Right lobe of liver (tissue), 4 donors: ENCODE measurements around the gene RNASE9.
"Not testable (repeated sequence)": the region's sequence is repeated elsewhere in the genome, so short reads cannot be mapped to it uniquely, and the experiment has no call there.

Experiments
- POLR2A ChIP-seq: fragments of 450-650 bp; IDR thresholded peaks from one replicate; pipeline ENCODE4 v1.6.1; 2017; ENCODE audit warnings: antibody characterized with exemption, mild to moderate bottlenecking
- TF ChIP-seq, protein P1 (sequence below), 4 donors: fragments of 200-600 bp in 3 of 4; fragments of 450-650 bp in 1 of 4; IDR thresholded peaks; one replicate each; pipeline versions ENCODE4 v1.5.1 to v1.8.0; 2016 to 2022; ENCODE audit warnings: antibody characterized with exemption in 4 of 4, mild to moderate bottlenecking in 2 of 4
- donor health status: DM: no; HTN: no; CAD: no.
- donor health status: DM: no; HTN: no; CAD: no.
- donor health status: DM: no; HTN: yes; CAD: no.

DNA sequence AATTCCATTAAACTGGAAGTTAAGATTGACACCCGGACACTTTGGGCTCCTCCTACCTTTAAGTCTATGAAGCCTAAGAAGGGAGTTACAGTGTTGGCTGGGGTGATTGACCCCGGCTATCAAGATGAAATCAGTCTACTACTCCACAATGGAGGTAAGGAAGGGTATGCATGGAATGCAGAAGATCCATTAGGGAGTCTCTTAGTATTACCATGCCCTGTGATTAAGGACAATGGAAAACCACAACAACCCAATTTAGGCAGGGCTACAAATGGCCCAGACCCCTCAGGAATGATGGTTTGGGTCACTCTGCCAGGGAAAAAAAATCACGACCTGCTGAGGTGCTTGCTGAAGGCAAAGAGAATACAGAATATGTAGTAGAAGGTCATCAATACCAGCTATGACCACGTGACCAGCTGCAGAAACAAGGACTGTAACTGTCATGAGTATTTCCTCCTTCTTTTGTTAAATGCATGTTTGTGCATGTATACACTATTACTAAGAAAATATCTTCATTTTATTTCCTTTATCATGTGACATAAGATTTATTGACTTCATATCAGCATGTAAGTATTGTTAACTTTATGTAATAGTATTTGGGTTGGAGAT is 11.6 kb upstream of the RNASE9 start:
- TF ChIP-seq, protein P1, sequence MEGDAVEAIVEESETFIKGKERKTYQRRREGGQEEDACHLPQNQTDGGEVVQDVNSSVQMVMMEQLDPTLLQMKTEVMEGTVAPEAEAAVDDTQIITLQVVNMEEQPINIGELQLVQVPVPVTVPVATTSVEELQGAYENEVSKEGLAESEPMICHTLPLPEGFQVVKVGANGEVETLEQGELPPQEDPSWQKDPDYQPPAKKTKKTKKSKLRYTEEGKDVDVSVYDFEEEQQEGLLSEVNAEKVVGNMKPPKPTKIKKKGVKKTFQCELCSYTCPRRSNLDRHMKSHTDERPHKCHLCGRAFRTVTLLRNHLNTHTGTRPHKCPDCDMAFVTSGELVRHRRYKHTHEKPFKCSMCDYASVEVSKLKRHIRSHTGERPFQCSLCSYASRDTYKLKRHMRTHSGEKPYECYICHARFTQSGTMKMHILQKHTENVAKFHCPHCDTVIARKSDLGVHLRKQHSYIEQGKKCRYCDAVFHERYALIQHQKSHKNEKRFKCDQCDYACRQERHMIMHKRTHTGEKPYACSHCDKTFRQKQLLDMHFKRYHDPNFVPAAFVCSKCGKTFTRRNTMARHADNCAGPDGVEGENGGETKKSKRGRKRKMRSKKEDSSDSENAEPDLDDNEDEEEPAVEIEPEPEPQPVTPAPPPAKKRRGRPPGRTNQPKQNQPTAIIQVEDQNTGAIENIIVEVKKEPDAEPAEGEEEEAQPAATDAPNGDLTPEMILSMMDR (IDR thresholded peaks at IDR 0.05) = not testable (repeated sequence)
- not testable (repeated sequence) for TF ChIP-seq POLR2A
